HG02759 (cell line): ENCODE measurements around the gene MRFAP1.
"Not testable (repeated sequence)": the region's sequence is repeated elsewhere in the genome, so short reads cannot be mapped to it uniquely, and the experiment has no call there.

Source experiments
- ATAC-seq: cut with Tn5 transposase; IDR thresholded peaks from one replicate; pipeline ENCODE4 v1.9.1; 2021; ENCODE audit warnings: mild to moderate bottlenecking, moderate library complexity; ENCODE audit not compliant: unreplicated experiment

MRFAP1 gene

DNA sequence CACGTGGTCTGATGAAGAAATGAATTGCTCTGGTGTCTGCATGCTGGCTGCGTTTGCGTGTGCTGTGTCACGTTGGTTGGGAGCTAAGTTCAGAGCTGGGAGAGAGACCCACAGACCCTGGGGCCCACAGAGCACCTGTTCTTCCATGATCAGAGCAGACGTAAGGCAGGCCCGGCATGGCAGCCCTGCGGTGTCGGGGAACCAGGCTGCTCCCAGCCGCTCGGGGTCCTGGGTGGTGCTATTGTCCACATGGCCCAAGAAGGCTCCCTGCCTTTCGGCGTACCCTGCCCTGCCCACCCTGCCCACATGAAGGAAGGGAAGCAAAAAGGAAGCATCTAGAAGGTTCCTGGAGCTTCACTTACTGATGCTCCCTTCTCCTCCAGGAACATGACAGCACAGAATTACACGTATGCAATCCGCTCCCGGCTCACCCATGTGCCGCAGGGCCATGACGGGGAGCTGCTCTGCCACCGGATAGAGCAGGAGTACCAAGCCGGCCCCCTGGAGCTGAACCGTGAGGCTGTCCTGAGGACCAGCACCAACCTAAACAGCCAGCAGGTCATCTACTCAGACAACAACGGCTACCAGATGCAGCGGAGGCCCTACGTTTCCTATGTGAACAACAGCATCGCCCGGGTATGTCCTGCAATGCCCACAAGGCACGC, 30.9 kb upstream of the MRFAP1 start:
- no peak for ATAC-seq

DNA sequence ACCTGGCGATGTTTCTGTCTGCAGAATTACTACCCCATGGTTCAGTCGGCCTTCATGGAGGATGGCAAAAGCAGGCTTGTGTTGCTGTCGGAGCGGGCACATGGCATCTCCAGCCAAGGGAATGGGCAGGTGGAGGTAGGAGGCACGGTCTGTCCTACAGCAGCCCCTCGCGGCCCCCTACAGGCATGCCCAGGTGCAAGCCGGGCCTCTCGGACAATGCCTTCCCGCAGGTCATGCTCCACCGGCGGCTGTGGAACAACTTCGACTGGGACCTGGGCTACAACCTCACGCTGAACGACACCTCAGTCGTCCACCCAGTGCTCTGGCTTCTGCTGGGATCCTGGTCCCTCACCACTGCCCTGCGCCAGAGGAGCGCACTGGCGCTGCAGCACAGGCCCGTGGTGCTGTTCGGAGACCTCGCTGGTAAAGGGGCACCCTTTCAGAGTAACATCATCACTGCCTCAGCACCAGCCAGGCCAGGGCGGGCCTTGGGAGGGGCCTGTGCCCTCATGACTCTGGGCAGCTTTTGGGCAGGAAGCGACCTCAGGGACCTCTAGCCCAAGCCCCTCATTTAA, 29.5 kb upstream of the MRFAP1 start:
- ATAC-seq = no peak

- no peak for ATAC-seq
These were observed 27.4 kb upstream of the MRFAP1 start for GRCh38 chr4:6612961-6613675.

GRCh38 chr4:6613676-6614651, 26.5 kb upstream of the MRFAP1 start:
- no peak for ATAC-seq

- ATAC-seq = no peak
These were observed 25.7 kb upstream of the MRFAP1 start for GRCh38 chr4:6614701-6615230.

- no peak for ATAC-seq
These were observed 24.1 kb upstream of the MRFAP1 start for GRCh38 chr4:6616087-6616995.

DNA sequence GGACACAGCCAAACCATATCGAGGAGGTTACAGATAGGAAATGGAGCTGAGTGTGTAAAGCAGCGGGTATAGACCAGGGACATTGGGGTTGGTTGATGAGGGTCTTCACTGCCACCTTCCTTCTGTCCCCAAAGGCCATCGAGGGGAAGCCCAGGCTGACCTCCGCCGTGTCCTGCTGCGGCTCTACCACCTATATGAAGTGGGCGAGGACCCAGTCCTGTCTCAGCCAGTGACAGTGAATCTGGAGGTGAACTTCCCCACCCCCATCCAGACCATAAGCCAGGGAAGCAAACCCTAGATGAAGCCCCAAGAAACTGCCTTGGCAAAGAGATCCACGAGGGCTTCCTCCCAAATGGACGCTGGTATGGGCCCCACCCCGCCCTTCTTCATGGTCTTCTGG, 23.2 kb upstream of the MRFAP1 start:
- ATAC-seq = no peak

GRCh38 chr4:6618386-6619115, 21.9 kb upstream of the MRFAP1 start:
- ATAC-seq = no peak

- ATAC-seq = no peak
These were observed 21.4 kb upstream of the MRFAP1 start for GRCh38 chr4:6619116-6619465.

- no peak for ATAC-seq
These were observed 20.8 kb upstream of the MRFAP1 start for GRCh38 chr4:6619466-6620255.

- ATAC-seq = no peak
These were observed 20.2 kb upstream of the MRFAP1 start for GRCh38 chr4:6620296-6620695.

DNA sequence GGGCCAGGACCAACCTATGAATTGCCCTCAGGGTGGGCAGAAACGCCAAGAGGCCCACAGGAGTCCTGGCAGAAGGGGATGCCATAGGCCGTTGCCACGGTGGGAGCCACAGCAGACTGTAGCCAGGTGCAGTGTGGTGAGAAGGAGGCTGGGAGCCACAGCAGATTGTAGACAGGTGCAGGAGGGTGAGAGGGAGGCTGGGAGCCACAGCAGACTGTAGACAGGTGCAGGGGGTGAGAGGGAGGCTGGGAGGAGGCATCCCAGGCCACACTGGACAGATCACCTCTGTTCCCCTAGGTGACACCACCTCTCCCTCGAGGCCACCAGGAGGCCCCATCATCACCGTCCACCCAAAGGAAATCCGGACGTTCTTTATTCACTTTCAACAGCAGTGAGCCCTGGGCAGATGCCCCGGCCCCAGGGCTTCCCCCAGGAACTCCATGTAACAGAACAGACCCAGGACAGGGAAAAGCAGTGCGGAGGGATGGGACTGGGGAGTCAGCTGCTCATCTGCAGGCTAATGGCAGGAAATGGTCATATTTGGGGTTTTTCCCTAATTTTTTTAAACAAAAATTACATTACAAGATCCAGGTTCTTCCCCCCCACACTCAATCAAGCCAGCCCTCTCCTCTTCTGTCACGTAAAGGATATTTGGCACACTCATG, 19.5 kb upstream of the MRFAP1 start:
- no peak for ATAC-seq

GRCh38 chr4:6621556-6621927, 18.9 kb upstream of the MRFAP1 start:
- no peak for ATAC-seq

- no peak for ATAC-seq
These were observed 17.7 kb upstream of the MRFAP1 start for GRCh38 chr4:6622744-6623143.

DNA sequence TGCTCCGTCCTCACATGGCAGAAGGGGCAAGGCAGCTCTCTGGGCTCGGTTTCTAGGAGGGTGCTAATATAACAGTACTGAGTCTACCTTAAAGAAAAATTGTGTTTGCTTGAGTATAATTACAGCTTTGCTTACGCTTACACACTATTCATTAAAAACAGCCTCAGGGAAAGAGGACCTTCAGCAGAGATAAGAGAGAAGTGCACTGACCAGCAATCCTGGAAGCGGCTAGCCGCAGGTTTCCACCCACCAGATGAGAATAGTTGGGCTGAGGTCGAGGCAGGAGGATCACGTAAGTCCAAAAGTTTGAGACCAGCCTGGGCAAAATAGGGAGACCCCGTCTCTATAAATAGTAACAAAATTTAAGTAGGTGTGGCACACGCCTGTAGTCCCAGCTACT, 15.2 kb upstream of the MRFAP1 start:
- no peak for ATAC-seq

- ATAC-seq = no peak
These were observed 14.4 kb upstream of the MRFAP1 start for GRCh38 chr4:6626066-6626465.

GRCh38 chr4:6627832-6628231, 12.7 kb upstream of the MRFAP1 start:
- ATAC-seq = no peak

- ATAC-seq = not testable (repeated sequence)
These were observed 12.0 kb upstream of the MRFAP1 start for GRCh38 chr4:6628484-6628883.
